HG02943 (cell line): ENCODE results near the gene ZIC1.
A peak's percentile ranks its signal among the peaks of the same experiment; 100 is the strongest.

Experiments used
- ATAC-seq: cut with Tn5 transposase; IDR thresholded peaks from one replicate; pipeline ENCODE4 v1.9.1; 2021; ENCODE audit warnings: mild to moderate bottlenecking, low read depth, moderate library complexity; ENCODE audit not compliant: unreplicated experiment

ZIC1 gene

GRCh38 chr3:147409143-147410115, at the start of gene ZIC1:
Gene ZIC1, plus strand, starts transcription at chr3:147409365. Its CDS starts 748 bp downstream, at chr3:147410113.
- ATAC-seq = no peak

- no peak for ATAC-seq
Observed at GRCh38 chr3:147360051-147360439, 49.1 kb upstream of the ZIC1 start.

GRCh38 chr3:147360646-147361453, 48.3 kb upstream of the ZIC1 start:
- no peak for ATAC-seq

GRCh38 chr3:147361454-147362420, 47.4 kb upstream of the ZIC1 start:
- peak; percentile 62 for ATAC-seq

GRCh38 chr3:147364771-147365170, 44.4 kb upstream of the ZIC1 start:
- no peak for ATAC-seq

GRCh38 chr3:147365196-147366115, 43.7 kb upstream of the ZIC1 start:
- ATAC-seq = no peak

GRCh38 chr3:147367676-147368075, 41.5 kb upstream of the ZIC1 start:
- ATAC-seq = no peak

GRCh38 chr3:147368151-147368550, 41.0 kb upstream of the ZIC1 start:
- no peak for ATAC-seq

GRCh38 chr3:147368561-147369221, 40.5 kb upstream of the ZIC1 start:
- ATAC-seq = no peak

GRCh38 chr3:147369231-147369630, 39.9 kb upstream of the ZIC1 start:
- ATAC-seq = no peak

- ATAC-seq = no peak
Observed at GRCh38 chr3:147369661-147370123, 39.5 kb upstream of the ZIC1 start.

GRCh38 chr3:147370349-147370748, 38.8 kb upstream of the ZIC1 start:
- ATAC-seq = no peak

GRCh38 chr3:147371140-147371539, 38.0 kb upstream of the ZIC1 start:
- ATAC-seq = no peak

- ATAC-seq = no peak
Observed at GRCh38 chr3:147371771-147372340, 37.3 kb upstream of the ZIC1 start.

- no peak for ATAC-seq
Observed at GRCh38 chr3:147372525-147373027, 36.6 kb upstream of the ZIC1 start.

- no peak for ATAC-seq
Observed at GRCh38 chr3:147373301-147373700, 35.9 kb upstream of the ZIC1 start.

GRCh38 chr3:147377412-147378367, 31.5 kb upstream of the ZIC1 start:
- ATAC-seq = no peak
